Loucy (cell line): Measurements from ENCODE around the gene RIMKLB.

Source experiments
- H2AFZ ChIP-seq: fragments of 200-600 bp; sonication (generic); 2 replicates; pipeline ENCODE4 v1.6.0; 2016; ENCODE audit warnings: antibody characterized with exemption, mild to moderate bottlenecking, low read length, moderate library complexity
- H3F3A ChIP-seq: fragments of 200-600 bp; 2 replicates; pipeline ENCODE4 v1.6.0; 2016; ENCODE audit warnings: antibody characterized with exemption, low read depth, mild to moderate bottlenecking
- H3K27me3 ChIP-seq: fragments of 200-600 bp; sonication (generic); 2 replicates; pipeline ENCODE4 v1.6.1; 2014; ENCODE audit warnings: low read length, mild to moderate bottlenecking; ENCODE audit not compliant: insufficient read depth, poor library complexity, severe bottlenecking
- H3K36me3 ChIP-seq: fragments of 200-600 bp; sonication (generic); 2 replicates; pipeline ENCODE4 v1.6.1; 2016; ENCODE audit warnings: low read length; ENCODE audit not compliant: insufficient read depth
- H3K4me1 ChIP-seq: fragments of 200-600 bp; sonication (generic); 2 replicates; pipeline ENCODE4 v1.5.1; 2014; ENCODE audit warnings: low read length, mild to moderate bottlenecking; ENCODE audit not compliant: insufficient read depth, poor library complexity, severe bottlenecking
- H3K4me2 ChIP-seq: fragments of 200-600 bp; sonication (generic); 2 replicates; pipeline ENCODE4 v1.6.0; 2014; ENCODE audit warnings: antibody characterized with exemption, low read length, low read depth, mild to moderate bottlenecking; ENCODE audit not compliant: poor library complexity, severe bottlenecking
- H3K4me3 ChIP-seq: fragments of 200-600 bp; sonication (generic); 2 replicates; pipeline ENCODE4 v1.5.1; 2014; ENCODE audit warnings: low read length, mild to moderate bottlenecking, mixed read lengths; ENCODE audit not compliant: poor library complexity, severe bottlenecking
- H3K79me2 ChIP-seq: fragments of 200-600 bp; sonication (generic); 2 replicates; pipeline ENCODE4 v1.6.1; 2014; ENCODE audit warnings: low read length; ENCODE audit not compliant: insufficient read depth
- H3K9ac ChIP-seq: fragments of 200-600 bp; sonication (generic); 2 replicates; pipeline ENCODE4 v1.6.0; 2014; ENCODE audit warnings: mild to moderate bottlenecking, low read depth, low read length, moderate library complexity; ENCODE audit not compliant: poor library complexity, severe bottlenecking
- H3K9me2 ChIP-seq: fragments of 200-600 bp; sonication (generic); replicated peaks from 2 replicates; pipeline ENCODE4 v1.6.1; 2016; ENCODE audit warnings: low read depth, low read length, mixed read lengths
- H3K9me3 ChIP-seq: fragments of 200-600 bp; sonication (generic); 2 replicates; pipeline ENCODE4 v1.6.1; 2014; ENCODE audit warnings: mild to moderate bottlenecking, antibody characterized with exemption, low read length, low read depth; ENCODE audit not compliant: insufficient read depth
- H4K20me1 ChIP-seq: fragments of 200-600 bp; sonication (generic); 2 replicates; pipeline ENCODE4 v1.6.0; 2014; ENCODE audit warnings: antibody characterized with exemption, low read length, mild to moderate bottlenecking; ENCODE audit not compliant: insufficient read depth, poor library complexity, severe bottlenecking
- EZH2phosphoT487 ChIP-seq: fragments of 200-600 bp; IDR thresholded peaks from 2 replicates; pipeline ENCODE4 v1.6.1; 2018; ENCODE audit warnings: antibody characterized with exemption, mild to moderate bottlenecking, moderate library complexity, borderline replicate concordance
- TF ChIP-seq, protein P1 (sequence below): fragments of 200-600 bp; sonication (generic); conservative IDR thresholded peaks from 2 replicates; pipeline ENCODE4 v1.5.1; 2014; ENCODE audit warnings: mild to moderate bottlenecking, antibody characterized with exemption, low read length

RIMKLB gene

DNA sequence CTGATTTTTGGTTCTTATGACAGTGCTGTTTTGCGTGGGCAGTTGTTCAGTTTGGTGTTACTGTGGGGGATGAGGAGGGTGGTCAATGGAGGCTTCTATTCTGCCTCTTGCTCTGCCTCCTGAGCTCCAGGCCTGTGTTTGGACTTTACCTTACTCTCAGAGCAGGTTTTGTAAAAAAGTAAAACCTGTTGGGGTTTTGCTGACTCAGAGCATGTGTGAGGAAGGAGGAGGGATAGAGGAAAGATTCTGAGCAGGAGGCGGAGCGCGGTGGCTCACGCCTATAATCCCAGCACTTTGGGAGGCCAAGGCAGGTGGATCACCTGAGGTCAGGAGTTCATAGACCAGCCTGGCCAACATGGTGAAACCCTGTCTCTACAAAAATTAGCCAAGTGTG lies 131.3 kb downstream of the RIMKLB start:
- Histone ChIP-seq H3K9ac (no peak overlapping the region), H4K20me1 (no peaks in the 10 kb centered on the region), H3K27me3 (no peaks in the 10 kb centered on the region), H3F3A (no peaks in the 10 kb centered on the region), H3K9me2 (no peaks in the 10 kb centered on the region), H3K9me3 (no peaks in the 10 kb centered on the region), H3K4me2 (no peak overlapping the region), H3K36me3 (no peaks in the 10 kb centered on the region), H3K4me3 (no peak overlapping the region), H3K79me2 (no peaks in the 10 kb centered on the region), H2AFZ (no peak overlapping the region), H3K4me1 (no peaks in the 10 kb centered on the region)
- TF ChIP-seq EZH2phosphoT487: no peak
- TF ChIP-seq, protein P1, sequence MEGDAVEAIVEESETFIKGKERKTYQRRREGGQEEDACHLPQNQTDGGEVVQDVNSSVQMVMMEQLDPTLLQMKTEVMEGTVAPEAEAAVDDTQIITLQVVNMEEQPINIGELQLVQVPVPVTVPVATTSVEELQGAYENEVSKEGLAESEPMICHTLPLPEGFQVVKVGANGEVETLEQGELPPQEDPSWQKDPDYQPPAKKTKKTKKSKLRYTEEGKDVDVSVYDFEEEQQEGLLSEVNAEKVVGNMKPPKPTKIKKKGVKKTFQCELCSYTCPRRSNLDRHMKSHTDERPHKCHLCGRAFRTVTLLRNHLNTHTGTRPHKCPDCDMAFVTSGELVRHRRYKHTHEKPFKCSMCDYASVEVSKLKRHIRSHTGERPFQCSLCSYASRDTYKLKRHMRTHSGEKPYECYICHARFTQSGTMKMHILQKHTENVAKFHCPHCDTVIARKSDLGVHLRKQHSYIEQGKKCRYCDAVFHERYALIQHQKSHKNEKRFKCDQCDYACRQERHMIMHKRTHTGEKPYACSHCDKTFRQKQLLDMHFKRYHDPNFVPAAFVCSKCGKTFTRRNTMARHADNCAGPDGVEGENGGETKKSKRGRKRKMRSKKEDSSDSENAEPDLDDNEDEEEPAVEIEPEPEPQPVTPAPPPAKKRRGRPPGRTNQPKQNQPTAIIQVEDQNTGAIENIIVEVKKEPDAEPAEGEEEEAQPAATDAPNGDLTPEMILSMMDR: no peak

- no peak for TF ChIP-seq EZH2phosphoT487
- TF ChIP-seq, protein P1: no peak
- Histone ChIP-seq H3K36me3 (no peaks in the 10 kb centered on the region), H3K27me3 (no peaks in the 10 kb centered on the region), H3K4me1 (no peaks in the 10 kb centered on the region), H3K4me2 (no peak overlapping the region), H3K9me3 (no peaks in the 10 kb centered on the region), H3K79me2 (no peaks in the 10 kb centered on the region), H3F3A (no peaks in the 10 kb centered on the region), H3K9ac (no peak overlapping the region), H3K9me2 (no peaks in the 10 kb centered on the region), H2AFZ (no peak overlapping the region), H4K20me1 (no peaks in the 10 kb centered on the region), H3K4me3 (no peak overlapping the region)
Observed at GRCh38 chr12:8829621-8830020, 131.8 kb downstream of the RIMKLB start.

GRCh38 chr12:8831116-8831515 lies 133.3 kb downstream of the RIMKLB start:
- no peaks in the 10 kb centered on the region for H4K20me1 ChIP-seq
- no peaks in the 10 kb centered on the region for H3K36me3 ChIP-seq
- no peak overlapping the region for H3K4me2 ChIP-seq
- H2AFZ ChIP-seq: 0 out of 2 replicates have a peak overlapping the region, but pooled peaks have one; percentile 45
- H3K9me2 ChIP-seq: no peaks in the 10 kb centered on the region
- no peaks in the 10 kb centered on the region for H3K79me2 ChIP-seq
- H3K4me3 ChIP-seq: no peak overlapping the region
- H3K9ac ChIP-seq: no peak overlapping the region
- H3K27me3 ChIP-seq: no peaks in the 10 kb centered on the region
- no peaks in the 10 kb centered on the region for H3F3A ChIP-seq
- H3K9me3 ChIP-seq: no peaks in the 10 kb centered on the region
- TF ChIP-seq, protein P1: no peak
- TF ChIP-seq EZH2phosphoT487: no peak
- no peaks in the 10 kb centered on the region for H3K4me1 ChIP-seq
